ENCODE data around the gene L1CAM. TPM values are rescaled to one million over a fixed set of nuclear protein-coding genes. Genes with fewer than 3 reads are reported as not detected.

L1CAM gene
- total and polyA plus RNA-seq, 9 of the 15 experiments (the other 6 are each of a cell fraction or from before 2014, with no cell fraction given): 0.09 to 0.86 (median 0.26) TPM; not detected in 3

- Histone ChIP-seq H3K27me3 (ENCODE audit: control insufficient read depth in 2 of 2, insufficient read depth in 2 of 2, low read length in 2 of 2) (peaks cover 3 to 17% of the 10 kb centered on the region in 2 experiments; a peak in 3 of 5 replicates), H3K79me2 (ENCODE audit: control insufficient read depth, insufficient read depth, low read length) (no peaks in the 10 kb centered on the region), H3K4me1 (replicated peaks in 1 of 2; ENCODE audit: control insufficient read depth in 2 of 2, insufficient read depth in 2 of 2, low read length in 2 of 2) (peaks cover 5 to 18% of the 10 kb centered on the region in 2 experiments; a peak in 4 of 5 replicates), H3K9me1 (ENCODE audit: control insufficient read depth, insufficient read depth, low read length) (no peaks in the 10 kb centered on the region), H3K4me2 (ENCODE audit: insufficient read depth, low read length) (peak overlapping the region; percentile 73), H3K27ac (ENCODE audit: extremely low read depth, low read depth, low read length) (no peak overlapping the region), H3K36me3 (ENCODE audit: control insufficient read depth, insufficient read depth, low read length) (no peaks in the 10 kb centered on the region), H4K20me1 (replicated peaks; ENCODE audit: control insufficient read depth, insufficient read depth, low read length) (no peaks in the 10 kb centered on the region; the same call in 1 of the 2 replicates), H3K4me3 (peak overlapping the region; percentile 40), H3K9me3 (replicated peaks; ENCODE audit: control insufficient read depth, insufficient read depth, low read depth, low read length) (no peaks in the 10 kb centered on the region), H3K9ac (ENCODE audit: insufficient read depth in 1 of 2, low read depth in 2 of 2, low read length in 2 of 2) (peak overlapping the region; percentile 41 to 90; a peak in 3 of 4 replicates), H2AFZ (ENCODE audit: low read depth, low read length) (peak overlapping the region; percentile 90)
- no peak for DNase-seq (ENCODE audit: extremely low read depth in 1 of 4, low spot score in 3 of 4)
- 0 out of 3 replicates have a peak, but pooled peaks have one; percentile 5 for ATAC-seq
- intact Hi-C loops (cut with micrococcal nuclease) (no loop called here), in situ Hi-C loops (cut with MboI) (loop anchor here (5.0 kb wide), 1 partner anchor 322 kb away; no protein-coding TSS in a partner anchor)
- ChIA-PET CTCF (ENCODE audit: low intra/inter-chr PET ratio) (no interaction called here), POLR2A (interaction anchor here (1.0 kb wide), 1 partner anchor 106 kb away, joined by 3 read pairs; the partner anchor contains the start of gene ARHGAP4)
- BruUV-seq (replicated peaks): no TSS peak
- no peak for FAIRE-seq
- 28% methylated on average over 19 of the region's 23 CpGs for WGBS (ENCODE audit: insufficient coverage, low coverage, missing lambda C conversion rate)
- TF ChIP-seq HNRNPK (IDR thresholded peaks at IDR 0.05; ENCODE audit: low read depth, low read length, poor library complexity, severe bottlenecking) (no peak), ZNF740 (CRISPR knock-in tag; IDR thresholded peaks at IDR 0.05) (0 out of 2 replicates have a peak, but pooled peaks have one; percentile 33), ZNF740 (tag; IDR thresholded peaks at IDR 0.05) (no peak), PHTF2 (CRISPR knock-in tag; IDR thresholded peaks at IDR 0.05) (no peak), ZNF347 (CRISPR knock-in tag; IDR thresholded peaks at IDR 0.05; ENCODE audit: low read depth) (no peak)
Observed at GRCh38 chrX:153819384-153820040, 66.5 kb downstream of the L1CAM start.

Measured in K562 (cell line).